H1 (cell line): ENCODE measurements around the gene CCR8. TPM values are rescaled to one million over a fixed set of nuclear protein-coding genes. Genes with fewer than 3 reads are reported as not detected.

Experiments
- CTCF ChIA-PET: fragments of 300-600 bp; sonication (Branson Sonifier 250); formaldehyde crosslinking; loops from one replicate; lab custom pipeline; 2021; ENCODE audit not compliant: partially characterized antibody; lab: Charles Lee
- POLR2A ChIA-PET: fragments of 300-600 bp; sonication (Branson Sonifier 250); formaldehyde crosslinking; loops from one replicate; lab custom pipeline; 2021; ENCODE audit warnings: inconsistent platforms; ENCODE audit not compliant: partially characterized antibody; lab: Charles Lee
- DNase-seq, 2 experiments: peaks; one replicate each; pipeline versions ENCODE4 v3.0.0 to v3.0.0-alpha.2; 2010 to 2022; ENCODE audit warnings: low spot score in 2 of 2, low read depth in 1 of 2, mixed read lengths in 1 of 2
- FAIRE-seq: peaks from 2 replicates; lab custom pipeline; 2011; peaks lifted over from hg19 to GRCh38; lab: Jason Lieb, UNC
- H2AFZ ChIP-seq: 2 replicates; pipeline ENCODE4 v1.8.1; 2012; ENCODE audit warnings: low read length, inconsistent platforms
- H2AK5ac ChIP-seq: 2 replicates; pipeline ENCODE4 v1.6.1; 2013; ENCODE audit warnings: low read depth, low read length
- H2BK120ac ChIP-seq: replicated peaks from 2 replicates; pipeline ENCODE3; 2013; ENCODE audit warnings: low read depth, low read length, inconsistent platforms
- H2BK12ac ChIP-seq: 2 replicates; pipeline ENCODE4 v1.6.1; 2013; ENCODE audit warnings: low read depth, low read length
- H2BK15ac ChIP-seq: 2 replicates; pipeline ENCODE4 v1.6.1; 2013; ENCODE audit warnings: low read length
- H2BK20ac ChIP-seq: 2 replicates; pipeline ENCODE4 v1.6.1; 2013; ENCODE audit warnings: low read length
- H2BK5ac ChIP-seq: 2 replicates; pipeline ENCODE4 v1.6.1; 2013; ENCODE audit warnings: low read depth, low read length
- H3K14ac ChIP-seq: 2 replicates; pipeline ENCODE4 v1.6.1; 2013; ENCODE audit warnings: inconsistent platforms; ENCODE audit not compliant: insufficient read length
- H3K18ac ChIP-seq: 2 replicates; pipeline ENCODE4 v1.6.1; 2013; ENCODE audit warnings: low read length; ENCODE audit errors: extremely low read depth
- H3K23ac ChIP-seq: 2 replicates; pipeline ENCODE4 v1.6.1; 2013; ENCODE audit warnings: inconsistent platforms; ENCODE audit not compliant: insufficient read length
- H3K23me2 ChIP-seq: 2 replicates; pipeline ENCODE4 v1.6.1; 2013; ENCODE audit warnings: low read depth, low read length
- H3K27ac ChIP-seq: 2 replicates; pipeline ENCODE4 v1.6.1; 2011; ENCODE audit warnings: low read depth, low read length, inconsistent platforms
- H3K27me3 ChIP-seq, 4 experiments: replicated peaks in 1 of 4; 1 replicate in 1 of 4; 2 replicates in 3 of 4; pipeline versions ENCODE4 v1.6.1 to v1.8.1; 2011 to 2013; ENCODE audit warnings: low read length in 3 of 4, mild to moderate bottlenecking in 3 of 4, inconsistent platforms in 2 of 4, mixed read lengths in 2 of 4, moderate library complexity in 1 of 4; ENCODE audit not compliant: control insufficient read depth in 3 of 4, insufficient read depth in 3 of 4; ENCODE audit errors: extremely low read depth in 1 of 4
- H3K36me3 ChIP-seq, 4 experiments: 2 replicates each; pipeline versions ENCODE4 v1.6.1 to v1.8.1; 2011 to 2013; ENCODE audit warnings: mild to moderate bottlenecking in 4 of 4, low read length in 3 of 4, moderate library complexity in 2 of 4, control low read depth in 1 of 4, inconsistent platforms in 1 of 4; ENCODE audit not compliant: insufficient read depth in 4 of 4, control insufficient read depth in 2 of 4
- H3K4ac ChIP-seq: replicated peaks from 2 replicates; pipeline ENCODE3; 2013; ENCODE audit warnings: low read length, low read depth, mixed read lengths, inconsistent platforms; ENCODE audit not compliant: insufficient read length
- H3K4me1 ChIP-seq, 4 experiments: replicated peaks in 1 of 4; 1 replicate in 1 of 4; 2 replicates in 3 of 4; pipeline versions ENCODE4 v1.6.1 to v1.8.1; 2011 to 2013; ENCODE audit warnings: low read length in 3 of 4, inconsistent platforms in 2 of 4, mixed read lengths in 1 of 4; ENCODE audit not compliant: insufficient read depth in 4 of 4, control insufficient read depth in 3 of 4
- H3K4me2 ChIP-seq, 2 experiments: 2 replicates each; pipeline versions ENCODE4 v1.6.1 to v1.8.1; 2011 to 2013; ENCODE audit warnings: low read depth in 2 of 2, low read length in 2 of 2, control low read depth in 1 of 2, inconsistent platforms in 1 of 2, mild to moderate bottlenecking in 1 of 2; ENCODE audit not compliant: insufficient read depth in 1 of 2
- H3K4me3 ChIP-seq, 4 experiments: fragments of 200-600, 300-600 bp in 1 of 4; sonication (generic), shearing (Covaris generic), sonication (Bioruptor Twin) in 1 of 4; 2 replicates each; pipeline versions ENCODE4 v1.5.1 to v1.8.1; 2011 to 2016; ENCODE audit warnings: low read length in 4 of 4, low read depth in 3 of 4, control low read depth in 2 of 4, inconsistent platforms in 2 of 4, mild to moderate bottlenecking in 2 of 4, mixed read lengths in 1 of 4, moderate library complexity in 1 of 4; ENCODE audit not compliant: insufficient read depth in 2 of 4; ENCODE audit errors: extremely low read depth in 1 of 4
- H3K56ac ChIP-seq: replicated peaks from 2 replicates; pipeline ENCODE3; 2013; ENCODE audit warnings: low read depth, mild to moderate bottlenecking, mixed read lengths, low read length, inconsistent platforms; ENCODE audit not compliant: insufficient read length
- H3K79me1 ChIP-seq: 2 replicates; pipeline ENCODE4 v1.6.1; 2013; ENCODE audit warnings: low read depth, low read length, control low read depth
- H3K79me2 ChIP-seq, 2 experiments: 2 replicates each; pipeline versions ENCODE4 v1.6.1 to v1.8.1; 2012 to 2013; ENCODE audit warnings: low read length in 2 of 2, mild to moderate bottlenecking in 2 of 2, inconsistent platforms in 1 of 2; ENCODE audit not compliant: insufficient read depth in 2 of 2, control insufficient read depth in 1 of 2
- H3K9ac ChIP-seq, 4 experiments: replicated peaks in 1 of 4; 1 replicate in 1 of 4; 2 replicates in 3 of 4; pipeline versions ENCODE4 v1.6.1 to v1.8.1; 2011 to 2013; ENCODE audit warnings: low read depth in 3 of 4, low read length in 3 of 4, control low read depth in 2 of 4, mild to moderate bottlenecking in 2 of 4, moderate library complexity in 2 of 4, inconsistent platforms in 1 of 4; ENCODE audit errors: extremely low read depth in 1 of 4
- H3K9me3 ChIP-seq, 2 experiments: 2 replicates each; pipeline versions ENCODE4 v1.6.1 to v1.8.1; 2012 to 2013; ENCODE audit warnings: mild to moderate bottlenecking in 2 of 2, moderate library complexity in 2 of 2, control low read depth in 1 of 2, inconsistent platforms in 1 of 2, low read depth in 1 of 2, low read length in 1 of 2, mixed read lengths in 1 of 2; ENCODE audit not compliant: insufficient read depth in 2 of 2
- H4K20me1 ChIP-seq, 2 experiments: replicated peaks in 1 of 2; 2 replicates each; pipeline versions ENCODE3 to v1.8.1; 2011 to 2013; ENCODE audit warnings: inconsistent platforms in 2 of 2, low read length in 2 of 2, mild to moderate bottlenecking in 1 of 2; ENCODE audit not compliant: insufficient read depth in 2 of 2, control insufficient read depth in 1 of 2
- H4K5ac ChIP-seq: 2 replicates; pipeline ENCODE4 v1.6.1; 2013; ENCODE audit warnings: low read length, low read depth, mixed read lengths, inconsistent platforms; ENCODE audit not compliant: insufficient read length
- H4K8ac ChIP-seq: 2 replicates; pipeline ENCODE4 v1.8.0; 2013; ENCODE audit warnings: mild to moderate bottlenecking, moderate library complexity, low read length, inconsistent platforms; ENCODE audit not compliant: insufficient read depth; ENCODE audit errors: extremely low read depth
- H4K91ac ChIP-seq: replicated peaks from 2 replicates; pipeline ENCODE3; 2013; ENCODE audit warnings: low read length, mixed read lengths, inconsistent platforms; ENCODE audit not compliant: insufficient read length
- ATF3 ChIP-seq: IDR thresholded peaks from 2 replicates; pipeline ENCODE4 v1.6.1; 2011; ENCODE audit warnings: low read depth, mild to moderate bottlenecking, low read length; ENCODE audit not compliant: insufficient read depth
- BACH1 ChIP-seq: IDR thresholded peaks from 2 replicates; pipeline ENCODE4 v1.6.1; 2012; ENCODE audit warnings: low read length, improper control_type of control experiment
- EP300 ChIP-seq, 2 experiments: IDR thresholded peaks; 1 replicate in 1 of 2; 2 replicates in 1 of 2; pipeline ENCODE4 v1.6.1; 2011 to 2012; ENCODE audit warnings: low read depth in 2 of 2, low read length in 2 of 2, mild to moderate bottlenecking in 2 of 2, borderline replicate concordance in 1 of 2, inconsistent platforms in 1 of 2, moderate library complexity in 1 of 2
- JUN ChIP-seq: IDR thresholded peaks from 2 replicates; pipeline ENCODE4 v1.6.1; 2011; ENCODE audit warnings: low read depth, mild to moderate bottlenecking, improper control_type of control experiment, low read length
- KDM5A ChIP-seq: fragments of 200-600 bp; IDR thresholded peaks from 2 replicates; pipeline ENCODE4 v1.7.1; 2012; ENCODE audit warnings: mild to moderate bottlenecking, low read length, inconsistent platforms, mixed read lengths
- NRF1 ChIP-seq: IDR thresholded peaks from 2 replicates; pipeline ENCODE4 v1.6.1; 2011; ENCODE audit warnings: mild to moderate bottlenecking, low read depth, low read length, improper control_type of control experiment
- RXRA ChIP-seq: IDR thresholded peaks from 2 replicates; pipeline ENCODE4 v1.6.1; 2011; ENCODE audit warnings: low read depth, mild to moderate bottlenecking, low read length, moderate library complexity; ENCODE audit not compliant: insufficient read depth
- SAP30 ChIP-seq: fragments of 300-600 bp; sonication (generic); IDR thresholded peaks from 2 replicates; pipeline ENCODE4 v1.7.1; 2012; ENCODE audit warnings: low read length, moderate library complexity, mild to moderate bottlenecking, inconsistent platforms; ENCODE audit not compliant: insufficient read depth, insufficient replicate concordance
- SIRT6 ChIP-seq: IDR thresholded peaks from one replicate; pipeline ENCODE4 v1.7.1; 2012; ENCODE audit warnings: low read length, inconsistent platforms
- SP1 ChIP-seq: IDR thresholded peaks from 2 replicates; pipeline ENCODE4 v1.6.1; 2011; ENCODE audit warnings: low read depth, low read length
- SUZ12 ChIP-seq: fragments of 200-600 bp; sonication (generic); IDR thresholded peaks from 2 replicates; pipeline ENCODE4 v1.6.1; 2012; ENCODE audit warnings: mild to moderate bottlenecking, inconsistent platforms, low read length, moderate library complexity, mixed read lengths
- YY1 ChIP-seq: IDR thresholded peaks from 2 replicates; pipeline ENCODE4 v1.6.1; 2011; ENCODE audit warnings: low read depth, mild to moderate bottlenecking, low read length
- WGBS, 2 experiments: shearing (Covaris generic) in 1 of 2; methylation state at CpG; one replicate each; pipeline versions ENCODE4 v1.1.6 to v1.1.7; 2013 to 2015; ENCODE audit warnings: low lambda C conversion rate in 2 of 2, mixed read lengths in 2 of 2, inconsistent platforms in 1 of 2, low coverage in 1 of 2, missing lambda C conversion rate in 1 of 2; ENCODE audit not compliant: insufficient replicate concordance in 2 of 2, insufficient coverage in 1 of 2, insufficient read length in 1 of 2; ENCODE audit errors: extremely low coverage in 1 of 2, missing lambda C conversion rate in 1 of 2; 5-methylcytosine and 5-hydroxymethylcytosine counted together
- polyA plus RNA-seq, 7 experiments: library from polyadenylated mRNA; depleted of rRNA in 3 of 7; stranded (reverse) in 5 of 7; unstranded in 2 of 7; fragments of >200 nt in 5 of 7; fragments of 200-250 nt in 2 of 7; gene quantifications; 1 replicate in 5 of 7; 2 replicates in 1 of 7; 4 replicates in 1 of 7; pipeline versions ENCODE4 v1.2.1 to v1.2.3, GENCODE V29; 2011 to 2013; ENCODE audit warnings: missing spikeins in 2 of 7, mixed read lengths in 2 of 7
- total RNA-seq: library from RNA; stranded (reverse); fragmentation: NEBNext Ultra II Directional; extraction: Animal tissue kit (Norgen Biotek cat#: 25700); gene quantifications from 2 replicates; pipeline ENCODE4 v1.2.1, GENCODE V29; 2021

Gene CCR8
- total and polyA plus RNA-seq, 2 of the 8 experiments (the other 6 are each of a cell fraction or from before 2014, with no cell fraction given), result 0.35 TPM; not detected in 1

GRCh38 chr3:39296197-39297077, 33.1 kb upstream of the CCR8 start:
- no peak overlapping the region for H3K23ac ChIP-seq
- H3K9ac ChIP-seq, result no peak overlapping the region
- H3K36me3 ChIP-seq, result no peaks in the 10 kb centered on the region
- H3K18ac ChIP-seq, result no peak overlapping the region
- H3K79me1 ChIP-seq, result no peaks in the 10 kb centered on the region
- H4K91ac ChIP-seq, result no peak overlapping the region
- H3K23me2 ChIP-seq, result no peaks in the 10 kb centered on the region; the same call in 1 of the 2 replicates
- H4K5ac ChIP-seq, result no peak overlapping the region
- no peak overlapping the region for H2BK20ac ChIP-seq
- POLR2A ChIA-PET, result no interaction called here
- H3K4me1 ChIP-seq, result no peaks in the 10 kb centered on the region; a peak in 2 of 7 replicates
- H3K27ac ChIP-seq, result no peak overlapping the region
- H3K27me3 ChIP-seq, result no peaks in the 10 kb centered on the region; a peak in 1 of 7 replicates
- H2BK15ac ChIP-seq, result no peak overlapping the region
- DNase-seq (no peak), FAIRE-seq (no peak)
- no peak overlapping the region for H2AK5ac ChIP-seq
- no peak overlapping the region for H2BK12ac ChIP-seq
- H3K79me2 ChIP-seq, result no peaks in the 10 kb centered on the region
- H2BK120ac ChIP-seq, result no peak overlapping the region
- H4K20me1 ChIP-seq, result no peaks in the 10 kb centered on the region
- no peak overlapping the region for H2BK5ac ChIP-seq
- H3K9me3 ChIP-seq, result no peaks in the 10 kb centered on the region; a peak in 1 of 4 replicates
- H4K8ac ChIP-seq, result no peak overlapping the region
- no peak overlapping the region for H3K14ac ChIP-seq
- H3K56ac ChIP-seq, result no peak overlapping the region
- H3K4me3 ChIP-seq, result no peak overlapping the region
- WGBS, 2 experiments, result 84% methylated on average over 4 of the region's 4 CpGs; no CpG with 5 or more reads in 1 of the 2 experiments
- no peak overlapping the region for H3K4ac ChIP-seq
- CTCF ChIA-PET, result interaction anchor here (0.6 to 30.1 kb wide), 11 partner anchors 8 to 1481 kb away, joined by 3 to 767 read pairs (median 4); partner anchors contain the start of gene XIRP1
- H3K4me2 ChIP-seq, result no peak overlapping the region
- H2AFZ ChIP-seq, result 0 out of 2 replicates have a peak overlapping the region, but pooled peaks have one; percentile 12
- TF ChIP-seq ATF3, result no peak
- TF ChIP-seq SIRT6, result no peak
- no peak for TF ChIP-seq RXRA
- no peak for TF ChIP-seq KDM5A
- TF ChIP-seq JUN, result no peak
- no peak for TF ChIP-seq SUZ12
- no peak for TF ChIP-seq NRF1
- no peak for TF ChIP-seq SP1
- TF ChIP-seq SAP30, result no peak
- TF ChIP-seq EP300 (IDR thresholded peaks at IDR 0.05; ENCODE audit: borderline replicate concordance in 1 of 2, low read depth in 2 of 2, low read length in 2 of 2), result no peak
- no peak for TF ChIP-seq BACH1
- no peak for TF ChIP-seq YY1
